ENCODE results near the gene GRP.
"Not testable (repeated sequence)": the region's sequence is repeated elsewhere in the genome, so short reads cannot be mapped to it uniquely, and the experiment has no call there.

Gene GRP

DNA sequence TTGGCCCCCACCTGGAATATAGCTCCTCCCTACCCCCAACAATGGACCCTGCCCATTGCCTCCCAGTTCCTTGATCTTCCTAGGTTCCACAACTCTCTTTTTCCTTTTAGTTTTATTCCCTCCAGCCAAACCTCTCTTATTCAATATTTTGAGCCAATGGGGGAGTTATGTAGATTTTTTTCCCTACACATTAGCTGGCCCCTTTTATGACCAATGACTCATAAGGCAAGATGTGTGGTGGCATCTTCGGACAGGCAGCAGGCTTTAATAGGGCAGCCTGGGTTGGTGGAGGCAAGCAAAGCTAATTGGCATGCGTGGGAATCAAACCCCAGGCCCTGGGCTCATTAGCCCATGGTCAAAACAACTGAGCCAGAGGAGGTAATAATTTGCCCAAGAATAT, 9.2 kb downstream of the GRP start:
- no peak for DNase-seq (ENCODE audit: low read depth)

GRCh38 chr18:59229701-59230443, 9.9 kb downstream of the GRP start:
- no peak for DNase-seq (ENCODE audit: low read depth)

GRCh38 chr18:59231114-59231513, 11.2 kb downstream of the GRP start:
- no peak for DNase-seq (ENCODE audit: low read depth)

DNA sequence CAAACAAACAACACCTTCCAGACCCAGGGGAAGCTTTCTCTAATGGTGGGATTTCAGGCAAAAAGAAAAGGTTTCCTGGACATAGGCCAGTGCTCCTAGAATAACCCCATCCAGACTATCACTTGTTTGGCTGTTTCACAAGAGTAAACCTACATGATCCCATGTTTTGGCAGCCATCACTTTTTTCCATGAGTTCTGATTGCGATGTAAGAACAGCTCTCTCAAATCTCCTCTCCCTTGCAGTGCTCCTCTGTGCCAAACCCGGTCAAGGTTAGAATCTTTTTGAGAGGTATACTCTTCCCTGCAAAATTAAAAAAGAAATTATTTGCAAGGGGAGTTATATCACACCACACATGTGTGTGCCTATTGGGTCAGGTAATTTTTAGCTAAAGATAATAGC, 11.9 kb downstream of the GRP start:
- DNase-seq (ENCODE audit: low read depth): no peak

- no peak for DNase-seq (ENCODE audit: low read depth)
These were observed 12.5 kb downstream of the GRP start for GRCh38 chr18:59232309-59233016.

- DNase-seq (ENCODE audit: low read depth): no peak
These were observed 13.1 kb downstream of the GRP start for GRCh38 chr18:59233017-59233410.

GRCh38 chr18:59238385-59238784, 18.4 kb downstream of the GRP start:
- no peak for DNase-seq (ENCODE audit: low read depth)

DNA sequence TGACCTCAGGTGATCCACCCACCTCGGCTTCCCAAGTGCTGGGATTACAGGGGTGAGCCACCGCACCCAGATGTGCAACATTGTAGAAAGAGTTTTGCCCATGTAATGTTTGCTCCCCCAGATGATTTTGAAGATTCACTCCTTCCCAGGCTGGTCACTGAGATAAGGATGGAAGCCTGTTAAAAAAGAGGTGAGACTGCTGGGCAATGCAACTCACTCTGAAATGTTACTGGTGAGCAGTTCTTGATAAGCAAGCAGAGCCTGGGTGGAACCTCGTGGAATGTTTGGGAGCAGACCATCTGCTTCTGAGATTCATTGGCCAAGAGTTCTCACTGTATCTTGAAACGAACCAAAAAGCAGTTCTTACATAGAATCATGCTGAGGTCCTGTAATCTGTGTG, 19.7 kb downstream of the GRP start:
- DNase-seq (ENCODE audit: low read depth): no peak

GRCh38 chr18:59242906-59243305, 22.9 kb downstream of the GRP start:
- no peak for DNase-seq (ENCODE audit: low read depth)

GRCh38 chr18:59246796-59247195, 26.8 kb downstream of the GRP start:
- no peak for DNase-seq (ENCODE audit: low read depth)

- no peak for DNase-seq (ENCODE audit: low read depth)
These were observed 29.3 kb downstream of the GRP start for GRCh38 chr18:59249199-59249774.

GRCh38 chr18:59255491-59255890, 35.5 kb downstream of the GRP start:
- DNase-seq (ENCODE audit: low read depth): not testable (repeated sequence)

DNA sequence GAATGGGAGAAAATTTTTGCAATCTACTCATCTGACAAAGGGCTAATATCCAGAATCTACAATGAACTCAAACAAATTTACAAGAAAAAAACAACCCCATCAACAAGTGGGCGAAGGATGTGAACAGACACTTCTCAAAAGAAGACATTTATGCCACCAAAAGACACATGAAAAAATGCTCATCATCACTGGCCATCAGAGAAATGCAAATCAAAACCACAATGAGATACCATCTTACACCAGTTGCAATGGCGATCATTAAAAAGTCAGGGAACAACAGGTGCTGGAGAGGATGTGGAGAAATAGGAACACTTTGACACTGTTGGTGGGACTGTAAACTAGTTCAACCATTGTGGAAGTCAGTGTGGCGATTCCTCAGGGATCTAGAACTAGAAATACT, 41.9 kb downstream of the GRP start:
- DNase-seq (ENCODE audit: low read depth): not testable (repeated sequence)

DNA sequence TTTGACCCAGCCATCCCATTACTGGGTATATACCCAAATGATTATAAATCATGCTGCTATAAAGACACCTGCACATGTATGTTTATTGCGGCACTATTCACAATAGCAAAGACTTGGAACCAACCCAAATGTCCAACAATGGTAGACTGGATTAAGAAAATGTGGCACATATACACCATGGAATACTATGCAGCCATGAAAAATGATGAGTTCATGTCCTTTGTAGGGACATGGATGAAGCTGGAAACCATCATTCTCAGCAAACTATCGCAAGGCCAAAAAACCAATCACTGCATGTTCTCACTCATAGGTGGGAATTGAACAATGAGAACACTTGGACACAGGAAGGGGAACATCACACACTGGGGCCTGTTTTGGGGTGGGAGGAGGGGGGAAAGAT, 42.3 kb downstream of the GRP start:
- not testable (repeated sequence) for DNase-seq (ENCODE audit: low read depth)

GRCh38 chr18:59263661-59264060, 43.7 kb downstream of the GRP start:
- DNase-seq (ENCODE audit: low read depth): no peak

- no peak for DNase-seq (ENCODE audit: low read depth)
These were observed 44.2 kb downstream of the GRP start for GRCh38 chr18:59264121-59264571.

DNA sequence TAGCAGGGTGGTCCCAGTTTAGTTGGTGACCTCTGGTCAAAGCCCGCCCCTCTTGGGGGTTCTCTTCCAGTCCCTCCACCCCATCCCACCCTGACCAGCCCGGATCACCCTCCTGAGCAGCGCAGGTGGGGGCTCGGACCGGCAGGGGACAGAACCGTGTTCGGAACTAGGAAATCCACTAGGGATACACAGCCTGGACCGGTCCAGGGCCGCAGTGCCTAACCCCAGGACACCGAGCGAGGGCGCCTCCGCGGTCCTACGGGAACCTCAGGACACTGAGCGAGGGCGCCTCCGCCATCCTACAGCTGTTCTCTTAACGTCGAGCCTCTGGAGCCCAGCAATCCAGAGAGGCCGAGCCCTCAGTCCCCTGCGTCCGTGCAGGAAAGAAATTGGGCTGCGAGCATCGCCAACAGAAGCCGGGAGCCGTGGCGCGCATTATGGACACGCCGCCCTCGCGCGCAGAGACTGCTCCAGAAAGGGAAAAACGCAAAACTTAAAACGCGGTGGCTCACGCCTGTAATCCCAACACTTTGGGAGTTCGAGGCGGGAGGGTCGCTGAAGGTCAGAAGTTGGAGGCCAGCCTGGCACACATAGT, 44.8 kb downstream of the GRP start:
- no peak for DNase-seq (ENCODE audit: low read depth)

DNA sequence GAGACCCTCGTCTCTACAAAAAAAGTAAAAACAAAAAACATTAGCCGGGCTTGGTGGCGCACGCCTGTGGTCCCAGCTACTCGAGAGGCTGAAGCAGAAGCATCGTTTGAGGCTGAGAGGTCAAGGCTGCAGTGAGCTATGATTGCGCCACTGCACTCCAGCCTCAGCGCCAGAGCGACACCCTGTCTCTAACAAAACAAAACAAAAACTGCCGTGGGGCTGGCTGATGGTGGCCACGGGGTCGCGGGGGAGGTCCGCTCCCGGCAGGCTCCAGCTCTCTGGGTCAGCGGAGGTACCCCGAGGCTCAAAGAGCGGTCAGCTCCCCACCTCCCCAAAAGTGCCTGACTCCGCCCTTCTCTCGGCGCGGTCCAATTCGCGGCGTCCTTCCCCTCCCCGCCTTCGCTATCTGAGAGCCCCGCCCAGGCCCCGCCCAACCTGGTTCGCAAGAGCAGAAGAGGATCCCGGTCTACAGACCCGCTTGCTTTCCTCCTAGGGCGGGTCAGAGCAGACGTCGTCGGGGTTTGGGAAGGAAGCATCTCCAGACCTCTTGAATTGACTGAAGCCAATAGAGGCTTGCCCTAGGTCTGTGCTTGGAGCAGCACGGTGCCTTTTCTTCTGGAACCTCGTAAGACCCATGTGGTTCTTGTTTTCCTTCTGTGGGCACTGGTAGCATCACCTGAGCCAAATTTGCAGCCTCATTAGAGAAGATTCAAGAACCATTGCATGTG, 45.5 kb downstream of the GRP start:
- DNase-seq (ENCODE audit: low read depth): no peak

DNA sequence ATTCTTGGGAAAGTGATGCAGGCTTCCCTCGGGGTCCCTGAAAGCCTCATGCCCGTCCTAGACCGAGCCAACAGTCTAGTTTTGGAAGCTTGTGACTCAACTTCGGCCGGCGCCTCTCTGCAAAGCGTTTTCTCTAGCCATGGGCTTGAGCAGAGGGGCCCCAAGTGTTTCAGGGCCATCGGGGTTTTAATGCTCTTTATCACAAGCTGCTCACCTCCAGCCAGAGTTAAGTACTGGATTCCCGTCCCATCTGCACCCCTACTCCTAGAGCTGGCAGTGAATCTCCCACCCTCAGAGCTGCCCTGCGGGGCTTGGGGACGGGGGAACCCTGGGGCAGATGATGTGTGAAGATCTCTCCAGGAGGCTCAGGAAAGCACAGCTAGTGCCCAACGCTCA, 46.0 kb downstream of the GRP start:
- DNase-seq (ENCODE audit: low read depth): no peak

DNA sequence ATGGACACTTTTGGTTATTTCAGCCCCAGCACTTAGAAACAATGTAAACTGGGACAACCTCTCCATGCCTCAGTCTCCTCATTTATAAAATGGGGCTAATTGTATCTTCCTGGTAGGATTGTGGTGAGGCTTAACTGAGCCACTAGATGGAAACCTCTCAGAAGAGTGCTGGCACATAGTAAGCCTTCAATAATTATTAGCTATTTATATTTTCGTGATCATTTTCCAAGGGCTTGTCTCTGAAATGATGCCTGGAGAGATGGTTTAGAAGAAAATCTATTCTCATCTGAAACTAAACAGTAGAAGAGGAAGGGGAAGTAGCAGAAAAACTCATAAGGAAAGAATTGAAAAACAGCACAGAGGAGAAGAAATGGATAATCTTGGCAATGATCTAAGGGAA, 46.5 kb downstream of the GRP start:
- no peak for DNase-seq (ENCODE audit: low read depth)

DNA sequence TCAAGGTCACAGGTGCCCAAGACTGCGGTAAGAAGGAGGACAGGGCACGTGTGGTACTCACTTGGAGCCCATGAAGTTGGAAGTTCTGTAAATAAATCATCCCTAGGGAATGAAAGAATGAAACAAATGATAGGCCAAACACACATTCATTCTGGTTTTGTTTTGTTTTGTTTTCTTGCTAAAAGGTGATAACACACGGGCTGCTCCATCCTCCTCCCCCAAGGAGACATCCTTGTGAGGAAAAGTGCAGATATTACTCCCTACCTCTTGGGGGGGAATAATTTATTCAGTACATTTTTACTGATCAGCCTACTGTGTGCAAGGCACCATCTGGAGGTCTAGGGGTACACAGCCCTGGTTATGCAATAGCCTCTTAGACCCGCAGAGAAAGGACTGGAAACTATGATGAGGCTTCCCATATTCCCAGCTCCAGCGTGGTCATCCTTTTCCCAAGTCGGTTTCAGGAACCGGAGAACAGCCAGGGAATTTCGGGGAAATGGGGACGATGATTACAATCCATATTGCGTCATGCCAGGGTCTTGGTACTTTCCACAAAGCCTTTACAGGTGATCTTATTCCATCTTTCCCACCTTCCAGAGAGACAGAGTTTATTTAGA, 47.0 kb downstream of the GRP start:
- no peak for DNase-seq (ENCODE audit: low read depth)

Data from CMK (cell line).